ENCODE results near the gene EEPD1. TPM values are rescaled to one million over a fixed set of nuclear protein-coding genes. Genes with fewer than 3 reads are reported as not detected.

EEPD1 gene
- total RNA-seq, 4 donors from 2014 or later: 19.0 to 34.2 (median 20.8) TPM

DNA sequence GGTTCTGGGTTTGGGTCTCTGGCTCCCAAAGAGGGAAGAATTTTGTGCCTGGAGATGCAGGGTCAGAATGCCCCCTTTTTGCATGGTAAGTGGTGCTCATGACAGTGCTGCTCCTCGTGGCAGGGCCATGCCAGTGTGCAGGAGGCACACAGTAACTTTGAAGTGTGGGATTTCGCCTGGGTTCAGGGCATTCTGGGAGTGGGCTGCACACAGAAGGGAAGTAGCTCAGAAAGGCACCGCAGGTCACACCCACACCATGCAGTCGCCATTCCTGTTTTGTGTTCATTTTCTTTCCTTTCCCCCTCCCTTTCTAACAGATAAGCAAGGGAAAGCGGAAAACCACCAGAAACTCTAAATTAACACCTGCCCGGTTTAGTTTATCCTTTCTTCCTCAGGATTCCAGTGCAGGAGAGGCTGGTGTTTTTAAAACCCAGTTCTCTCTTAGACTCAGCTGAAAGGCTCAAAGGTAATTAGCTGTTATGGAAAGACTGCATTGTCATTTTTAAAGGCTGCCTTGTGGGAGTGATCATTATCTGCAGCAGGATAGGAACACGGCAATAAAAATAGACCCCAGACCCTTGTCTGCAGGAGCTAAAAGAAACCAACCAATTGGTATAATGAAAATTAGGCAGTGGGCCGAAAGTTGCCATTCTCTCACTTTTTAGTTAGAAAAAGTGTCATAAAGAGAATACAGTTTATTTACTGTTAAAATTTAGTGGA is 50.2 kb downstream of the EEPD1 start:
- TF ChIP-seq, protein P1, sequence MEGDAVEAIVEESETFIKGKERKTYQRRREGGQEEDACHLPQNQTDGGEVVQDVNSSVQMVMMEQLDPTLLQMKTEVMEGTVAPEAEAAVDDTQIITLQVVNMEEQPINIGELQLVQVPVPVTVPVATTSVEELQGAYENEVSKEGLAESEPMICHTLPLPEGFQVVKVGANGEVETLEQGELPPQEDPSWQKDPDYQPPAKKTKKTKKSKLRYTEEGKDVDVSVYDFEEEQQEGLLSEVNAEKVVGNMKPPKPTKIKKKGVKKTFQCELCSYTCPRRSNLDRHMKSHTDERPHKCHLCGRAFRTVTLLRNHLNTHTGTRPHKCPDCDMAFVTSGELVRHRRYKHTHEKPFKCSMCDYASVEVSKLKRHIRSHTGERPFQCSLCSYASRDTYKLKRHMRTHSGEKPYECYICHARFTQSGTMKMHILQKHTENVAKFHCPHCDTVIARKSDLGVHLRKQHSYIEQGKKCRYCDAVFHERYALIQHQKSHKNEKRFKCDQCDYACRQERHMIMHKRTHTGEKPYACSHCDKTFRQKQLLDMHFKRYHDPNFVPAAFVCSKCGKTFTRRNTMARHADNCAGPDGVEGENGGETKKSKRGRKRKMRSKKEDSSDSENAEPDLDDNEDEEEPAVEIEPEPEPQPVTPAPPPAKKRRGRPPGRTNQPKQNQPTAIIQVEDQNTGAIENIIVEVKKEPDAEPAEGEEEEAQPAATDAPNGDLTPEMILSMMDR (IDR thresholded peaks at IDR 0.05): no peak
- no peak for TF ChIP-seq POLR2A (IDR thresholded peaks at IDR 0.05)
- no peak for DNase-seq (ENCODE audit: low spot score in 2 of 2)
- intact Hi-C loops (cut with DNase I; ENCODE audit: low total_unique reads): no loop called here
- WGBS, 2 donors: 55 to 74% methylated on average over 8 of the region's 8 CpGs
- H3K4me3 ChIP-seq (ENCODE audit: low read depth, poor library complexity, severe bottlenecking): no peak overlapping the region

DNA sequence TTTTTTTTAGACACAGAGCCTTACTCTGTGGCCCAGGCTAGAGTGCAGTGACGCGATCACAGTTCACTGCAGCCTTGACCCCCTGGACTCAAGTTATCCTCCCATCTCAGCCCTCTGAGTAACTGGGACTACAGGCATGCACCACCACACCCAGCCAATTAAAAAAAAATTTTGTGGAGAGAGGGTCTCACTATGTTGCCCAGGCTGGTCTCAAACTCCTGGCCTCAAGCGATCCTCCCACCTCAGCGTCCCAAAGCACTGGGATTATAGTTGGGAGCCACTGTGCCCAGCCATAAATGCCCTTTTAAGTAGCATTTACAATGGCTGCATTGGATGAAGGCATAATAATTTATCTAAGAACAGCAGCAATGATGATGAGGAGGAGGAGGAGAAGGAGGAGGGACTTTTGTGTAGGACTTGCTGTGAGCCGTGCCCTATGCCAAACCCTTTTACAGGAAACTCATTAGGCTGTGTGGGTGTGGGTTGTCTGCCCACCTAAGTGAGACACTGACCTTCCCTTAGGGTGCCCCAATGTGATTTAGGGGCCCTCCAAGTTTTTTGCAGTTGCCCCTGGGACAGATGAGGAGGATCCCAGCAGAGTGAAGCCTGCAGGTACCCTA is 51.1 kb downstream of the EEPD1 start:
- WGBS, 2 donors: 83 to 93% methylated on average over 5 of the region's 5 CpGs
- no peak overlapping the region for H3K4me3 ChIP-seq (ENCODE audit: low read depth, poor library complexity, severe bottlenecking)
- intact Hi-C loops (cut with DNase I; ENCODE audit: low total_unique reads): no loop called here
- no peak for DNase-seq (ENCODE audit: low spot score in 2 of 2)
- no peak for TF ChIP-seq POLR2A (IDR thresholded peaks at IDR 0.05)
- TF ChIP-seq, protein P1 (IDR thresholded peaks at IDR 0.05): no peak

DNA sequence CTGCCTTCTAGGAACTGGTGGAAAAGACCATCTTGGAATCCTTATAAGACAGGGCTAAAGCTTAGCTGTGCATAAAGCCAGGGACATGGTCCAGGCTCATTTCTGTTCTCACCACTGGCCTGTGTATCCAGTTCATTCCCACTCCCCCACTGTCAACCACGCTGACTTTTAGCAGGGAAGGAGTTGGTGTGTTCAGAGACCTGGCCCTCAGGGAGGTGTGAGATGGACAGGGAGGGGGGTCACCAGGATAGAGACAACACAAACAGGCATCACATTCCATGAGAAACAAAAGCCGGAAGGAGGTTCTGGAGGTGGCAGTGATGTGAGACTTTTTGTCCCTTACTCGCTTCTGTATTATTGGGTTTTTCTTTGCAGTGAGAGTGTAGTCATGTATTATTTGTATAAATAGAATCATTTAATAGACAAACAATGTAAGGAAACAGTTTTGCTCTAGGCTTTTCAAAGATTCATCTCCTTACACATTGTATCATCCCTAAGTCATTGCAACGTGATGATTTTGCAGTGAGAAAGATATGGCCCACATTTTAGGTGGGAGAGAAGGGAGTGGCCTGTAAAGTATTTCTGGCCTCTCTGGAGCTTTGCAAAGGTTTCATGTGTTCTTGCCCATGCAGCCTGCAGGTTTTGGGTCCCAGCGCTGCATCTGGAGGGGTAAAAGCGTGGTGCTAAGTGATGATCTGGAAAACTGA is 52.0 kb downstream of the EEPD1 start:
- 84 to 85% methylated on average over 6 of the region's 6 CpGs for WGBS, 2 donors
- no peak for DNase-seq (ENCODE audit: low spot score in 2 of 2)
- TF ChIP-seq, protein P1 (IDR thresholded peaks at IDR 0.05): no peak
- TF ChIP-seq POLR2A (IDR thresholded peaks at IDR 0.05): no peak
- H3K4me3 ChIP-seq (ENCODE audit: low read depth, poor library complexity, severe bottlenecking): no peak overlapping the region
- intact Hi-C loops (cut with DNase I; ENCODE audit: low total_unique reads): no loop called here

DNA sequence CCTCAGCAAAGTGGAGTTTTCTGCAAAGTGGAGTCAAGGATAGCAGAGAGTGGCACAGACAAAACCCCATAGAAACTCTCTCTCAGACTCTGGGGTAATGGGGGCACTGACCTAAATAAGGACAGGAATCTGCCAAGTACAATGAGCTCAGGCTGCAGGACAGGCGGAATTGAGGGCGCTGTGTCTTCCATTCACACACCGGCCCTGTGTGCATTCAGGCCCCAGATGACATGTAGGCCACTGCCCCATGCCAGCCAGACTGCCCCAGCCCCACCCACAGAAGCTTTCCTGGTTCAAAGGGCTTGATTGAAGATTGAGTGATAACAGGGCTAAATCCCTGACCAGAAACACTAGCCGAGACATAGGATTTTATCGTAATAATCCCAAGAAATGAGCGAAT is 52.7 kb downstream of the EEPD1 start:
- intact Hi-C loops (cut with DNase I; ENCODE audit: low total_unique reads): no loop called here
- 90 to 91% methylated on average over 6 of the region's 6 CpGs for WGBS, 2 donors
- TF ChIP-seq POLR2A (IDR thresholded peaks at IDR 0.05): no peak
- TF ChIP-seq, protein P1 (IDR thresholded peaks at IDR 0.05): no peak
- H3K4me3 ChIP-seq (ENCODE audit: low read depth, poor library complexity, severe bottlenecking): no peak overlapping the region
- no peak for DNase-seq (ENCODE audit: low spot score in 2 of 2)

DNA sequence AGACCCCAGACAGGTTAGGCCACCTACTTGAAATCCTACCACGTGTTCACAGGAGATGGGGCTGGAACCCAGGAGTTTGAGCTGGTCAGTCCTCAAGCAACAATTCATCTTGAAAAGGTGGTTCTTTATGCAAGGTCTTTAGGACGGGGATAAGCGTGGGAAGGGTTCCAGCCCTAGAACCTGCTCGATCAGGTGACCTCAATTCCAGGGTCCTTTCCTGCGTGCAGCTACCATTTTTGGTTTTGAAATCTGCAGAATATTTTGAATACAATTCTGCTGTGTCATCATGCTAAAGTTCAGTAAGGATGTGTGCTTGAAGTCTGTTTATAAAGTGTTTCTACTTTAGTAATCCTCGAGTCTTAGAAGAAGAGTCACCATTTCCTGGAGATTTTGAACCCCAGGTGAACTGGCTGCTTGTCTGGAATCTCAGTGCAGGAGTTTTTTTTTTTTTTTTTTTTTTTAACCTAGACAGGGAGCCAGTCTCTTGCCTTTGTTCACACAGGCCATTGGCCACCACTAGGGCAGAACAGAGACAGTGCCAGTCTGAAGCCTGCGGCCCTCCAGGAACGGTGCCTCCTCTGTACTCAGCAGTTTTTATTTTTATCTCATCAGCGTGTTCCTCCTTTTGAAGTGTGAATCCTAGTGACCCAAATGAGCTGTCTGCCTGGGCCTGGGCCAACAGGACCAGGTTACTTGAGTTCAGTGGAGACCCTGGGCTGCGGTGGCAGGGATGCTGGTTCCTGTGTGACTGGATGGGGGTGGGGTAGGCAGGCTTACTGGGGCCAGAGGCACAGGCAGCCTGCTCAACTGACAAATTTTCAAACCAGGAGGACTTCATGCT is 54.6 kb downstream of the EEPD1 start:
- 52 to 56% methylated on average over 10 of the region's 10 CpGs for whole genome bisulfite sequencing, 2 donors
- intact Hi-C loops (cut with DNase I; ENCODE audit: low total_unique reads): no loop called here
- no peak overlapping the region for H3K4me3 ChIP-seq (ENCODE audit: low read depth, poor library complexity, severe bottlenecking)
- DNase-seq (ENCODE audit: low spot score in 2 of 2): peak in 1 of 2 donors; percentile 46
- no peak for TF ChIP-seq POLR2A (IDR thresholded peaks at IDR 0.05)
- TF ChIP-seq, protein P1 (IDR thresholded peaks at IDR 0.05): no peak
